GM18861 (cell line): ENCODE data around the gene DDX24.
A peak's percentile ranks its signal among the peaks of the same experiment; 100 is the strongest.

Experiments
- ATAC-seq: cut with Tn5 transposase; IDR thresholded peaks from one replicate; pipeline ENCODE4 v1.9.1; 2021; ENCODE audit not compliant: unreplicated experiment

Gene DDX24

DNA sequence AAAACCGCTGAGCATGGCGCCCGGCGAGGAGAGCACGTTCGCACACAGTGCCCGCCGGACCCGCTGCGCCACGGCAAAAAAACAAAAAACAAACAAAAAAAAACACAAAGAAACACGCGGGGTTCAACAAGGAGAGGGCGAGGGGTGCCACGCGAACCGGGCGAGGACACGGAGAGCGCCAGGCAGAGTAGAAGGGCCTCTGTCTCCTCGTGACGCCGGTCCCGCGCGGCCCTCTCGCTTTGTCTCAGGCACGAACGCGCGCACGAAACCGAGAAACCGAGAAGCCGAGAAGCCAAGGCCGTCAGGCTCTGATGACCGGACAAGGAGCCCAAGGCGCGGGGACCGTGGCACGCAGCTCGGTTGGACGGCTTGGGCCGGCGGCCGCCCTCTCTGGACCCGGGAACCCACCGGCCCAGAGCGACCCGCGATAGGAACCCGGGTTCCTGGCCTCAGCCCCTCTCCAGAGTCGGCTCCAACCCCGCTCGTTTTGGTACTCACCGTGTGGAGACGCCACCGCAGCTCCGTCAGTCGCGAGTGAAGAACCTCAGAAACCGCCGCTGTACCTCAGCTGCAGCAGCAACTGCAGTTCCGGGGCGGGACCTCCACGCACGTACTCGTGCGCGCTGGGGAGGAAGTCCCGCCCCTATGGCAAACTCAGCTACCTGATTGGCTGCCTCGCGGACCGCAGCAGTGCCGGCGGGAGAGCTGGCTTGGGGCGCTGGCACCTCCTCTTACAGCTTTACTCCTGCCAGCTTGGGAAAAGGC lies at the start of gene DDX24, which contains the start of gene IFI27L1:
Gene DDX24 (minus strand): TSS at position 582 of the 765 bp plus-strand sequence. CDS start 1,460 bp downstream, outside the sequence.
Gene IFI27L1 (plus strand): TSS at position 690 of the 765 bp plus-strand sequence. CDS start 15,628 bp downstream, outside the sequence.
- peak; percentile 97 for ATAC-seq

DNA sequence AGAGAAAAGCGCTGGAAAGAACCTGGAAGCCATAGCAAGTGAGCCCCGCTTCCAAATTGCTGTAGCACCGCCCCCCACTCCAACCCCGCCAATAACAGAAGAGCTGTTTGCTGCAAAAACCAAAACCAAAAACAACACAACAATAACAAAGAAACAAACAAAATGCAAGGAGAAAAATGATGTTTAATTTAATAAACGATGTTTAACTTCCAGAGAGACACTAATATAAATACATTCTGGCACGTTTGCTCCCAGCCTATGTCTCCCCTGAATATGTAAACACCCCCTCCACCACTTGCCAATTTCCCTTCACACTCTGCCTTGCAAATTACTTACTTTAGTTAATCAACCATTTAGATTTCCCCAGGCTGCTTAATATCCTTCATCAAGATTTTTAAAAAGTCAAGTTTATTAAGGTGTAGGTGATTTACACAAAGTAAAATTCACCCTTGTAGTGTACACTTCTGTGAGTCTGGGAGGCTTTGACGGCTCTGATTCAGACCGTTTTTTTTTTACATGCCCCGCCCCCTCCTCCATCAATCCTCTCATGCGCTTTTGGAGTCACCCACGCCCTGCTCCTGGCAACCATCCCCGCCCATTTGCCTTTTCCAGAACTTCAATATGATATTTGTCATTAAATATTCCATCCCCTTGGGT lies 48.9 kb upstream of the DDX24 start:
- ATAC-seq: no peak

- peak; percentile 80 for ATAC-seq
Observed at GRCh38 chr14:94129111-94129757, 48.2 kb upstream of the DDX24 start, which contains the start of gene IFI27L2. IFI27L2 (minus strand) TSS chr14:94129604; CDS start chr14:94129564, 40 bp downstream.

- ATAC-seq: no peak
Observed at GRCh38 chr14:94128216-94128839, 47.3 kb upstream of the DDX24 start.

DNA sequence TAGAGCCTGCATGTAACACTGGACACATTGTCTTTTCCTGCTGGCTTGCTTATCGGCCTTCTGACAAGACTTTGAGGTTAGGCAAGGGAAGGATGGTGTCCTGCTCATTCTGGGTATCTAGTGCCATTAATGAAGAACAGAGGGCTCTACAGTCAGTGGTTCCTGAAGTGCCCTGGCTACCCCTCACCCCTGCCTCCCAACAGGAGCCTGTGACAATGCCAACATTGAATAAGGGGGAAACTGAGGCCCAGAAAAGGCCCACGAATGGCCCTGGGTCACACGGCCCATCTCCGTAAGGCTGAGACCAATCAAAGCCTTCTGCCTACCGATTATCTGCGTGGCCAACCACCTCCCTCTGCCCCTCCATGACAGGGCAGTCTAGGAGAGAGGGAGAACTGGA lies 46.3 kb upstream of the DDX24 start:
- no peak for ATAC-seq

DNA sequence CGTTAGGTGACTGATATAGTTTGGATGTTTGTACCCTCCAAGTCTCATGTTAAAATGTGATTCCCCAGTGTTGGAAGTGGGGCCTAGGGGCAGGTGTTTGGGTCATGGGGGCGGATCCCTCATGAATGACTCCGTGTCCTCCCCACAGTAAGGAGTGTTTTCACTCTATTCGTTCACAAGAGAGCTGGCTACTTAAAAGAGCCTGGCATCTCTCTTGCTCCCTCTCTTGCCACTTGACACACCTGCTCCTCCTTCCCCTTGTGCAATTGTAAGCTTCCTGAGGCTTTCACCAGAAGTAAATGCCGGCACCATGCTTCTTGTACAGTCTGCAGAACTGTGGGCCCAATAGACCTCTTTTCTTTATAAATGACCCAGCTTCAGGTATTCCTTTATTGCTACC lies 45.8 kb upstream of the DDX24 start:
- no peak for ATAC-seq

DNA sequence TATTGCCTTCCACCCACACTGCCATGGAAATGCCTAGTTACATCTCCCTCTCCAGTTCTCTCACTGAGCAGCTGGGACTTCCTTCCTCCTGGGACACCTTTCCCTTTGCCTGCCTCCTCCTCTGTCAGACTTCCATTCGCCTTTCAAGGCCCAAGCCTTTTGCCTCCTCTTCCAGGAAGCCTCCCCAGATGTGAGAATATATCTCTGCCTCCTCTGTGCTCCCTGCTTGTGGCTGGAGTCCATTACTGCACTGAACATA lies 45.3 kb upstream of the DDX24 start:
- no peak for ATAC-seq

GRCh38 chr14:94125659-94126418 lies 44.8 kb upstream of the DDX24 start:
- no peak for ATAC-seq

DNA sequence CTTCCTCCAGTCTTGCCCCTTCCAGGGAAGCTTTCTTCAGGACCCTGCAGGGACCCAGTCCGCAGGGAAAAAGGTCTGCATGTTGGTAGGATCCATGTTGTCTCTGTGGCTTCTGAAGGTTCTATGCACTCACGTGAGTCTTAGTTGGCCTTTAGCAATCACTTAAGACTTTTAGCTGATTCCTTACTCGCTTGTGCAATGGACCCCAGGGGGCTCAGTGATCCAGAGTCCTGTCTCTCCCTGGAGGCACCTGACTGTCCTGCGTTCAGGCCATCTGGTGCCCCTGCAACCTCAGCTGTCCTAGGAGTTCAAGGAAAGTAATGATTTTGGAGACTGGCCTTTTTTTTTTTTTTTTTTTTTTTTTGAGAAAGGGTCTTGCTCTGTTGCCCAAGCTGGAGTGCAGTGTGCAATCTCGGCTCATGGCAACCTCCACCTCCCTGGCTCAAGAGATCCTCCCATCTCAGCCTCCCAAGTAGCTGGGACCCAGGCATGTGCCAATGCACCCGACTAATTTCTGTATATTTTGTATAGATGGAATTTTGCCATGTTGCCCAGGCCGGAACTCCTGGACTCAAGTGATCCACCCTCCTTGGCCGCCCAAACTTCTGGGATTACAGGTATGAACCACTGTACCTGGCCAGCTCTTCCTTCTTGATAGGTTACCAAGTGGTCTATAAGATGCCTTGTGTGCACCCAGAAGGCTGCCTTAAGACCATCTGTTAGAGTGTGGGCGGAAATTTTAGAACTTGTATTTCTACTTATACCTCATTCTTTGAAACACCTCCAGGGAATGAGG lies 43.8 kb upstream of the DDX24 start:
- no peak for ATAC-seq

DNA sequence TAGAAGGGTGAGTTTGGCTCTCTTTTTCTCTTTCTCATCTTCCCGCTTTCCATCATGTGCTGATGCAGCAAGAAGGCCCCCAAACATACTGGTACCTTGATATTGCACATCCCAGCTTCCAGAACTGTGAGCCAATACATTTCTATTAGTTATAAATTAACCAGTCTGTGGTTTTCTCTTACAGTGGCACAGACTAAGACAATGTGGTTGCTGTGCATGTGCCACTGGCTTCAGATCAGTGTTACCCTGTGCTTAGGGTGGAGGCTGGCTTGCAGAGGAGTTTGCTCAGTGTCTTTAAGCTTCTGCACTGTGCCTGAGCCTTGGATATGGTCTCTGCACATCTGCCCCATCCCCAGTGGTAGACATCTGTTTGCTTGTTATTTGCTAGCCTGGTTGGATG lies 42.9 kb upstream of the DDX24 start:
- no peak for ATAC-seq

DNA sequence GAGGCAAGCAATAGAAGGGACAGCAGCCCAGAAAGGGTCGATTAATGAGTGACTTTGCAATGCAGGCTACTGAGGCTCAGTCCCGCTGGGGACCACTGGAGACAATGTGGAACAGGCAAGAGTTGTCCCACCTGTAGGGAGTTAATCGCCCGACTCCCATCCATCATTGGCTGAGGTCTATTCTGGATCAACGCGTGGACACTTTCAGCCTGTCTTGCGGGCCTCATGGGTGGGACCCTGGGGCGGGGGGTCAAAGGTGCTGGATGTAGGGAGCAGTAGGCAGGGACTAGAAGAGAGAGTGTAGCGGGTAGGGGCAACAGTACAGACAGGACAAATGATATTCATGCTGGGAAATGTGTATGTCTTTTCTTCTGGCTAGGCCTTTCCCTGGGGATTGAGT lies 42.3 kb upstream of the DDX24 start:
- ATAC-seq: no peak

- no peak for ATAC-seq
Observed at GRCh38 chr14:94122438-94122837, 41.4 kb upstream of the DDX24 start.

- no peak for ATAC-seq
Observed at GRCh38 chr14:94121485-94121884, 40.5 kb upstream of the DDX24 start.

DNA sequence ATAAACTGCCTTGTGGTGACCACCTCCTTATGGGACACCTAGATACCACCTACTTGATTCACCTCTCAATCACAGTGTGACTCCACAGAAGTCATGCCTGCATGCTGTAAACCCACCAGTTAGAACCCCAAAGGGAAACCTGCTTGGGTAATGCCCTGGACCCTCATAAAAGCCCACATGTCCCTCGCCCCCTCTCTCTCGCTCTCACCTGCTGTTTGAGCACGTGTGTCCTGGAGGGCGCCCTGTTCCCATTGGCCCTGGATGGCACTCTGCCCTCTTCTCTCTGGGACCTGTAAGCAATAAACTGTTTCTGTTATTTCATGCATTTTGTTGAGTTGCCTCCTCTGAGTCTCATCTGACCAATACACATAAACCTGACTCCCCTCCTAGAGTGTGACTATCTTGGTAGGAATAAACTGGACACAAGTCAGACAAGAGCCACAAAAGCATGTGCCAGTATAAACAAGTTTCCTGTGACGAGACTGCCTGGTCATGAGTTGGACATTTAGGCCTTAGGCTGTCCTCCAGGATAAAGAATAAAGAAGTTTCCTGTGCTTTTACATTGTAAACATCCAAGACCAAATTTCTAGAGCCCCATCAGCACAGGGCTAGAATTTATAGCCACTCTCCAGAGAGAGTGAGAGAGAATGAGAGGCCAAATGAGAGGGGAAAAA lies 39.8 kb upstream of the DDX24 start:
- no peak for ATAC-seq

GRCh38 chr14:94119071-94119470 lies 38.1 kb upstream of the DDX24 start:
- no peak for ATAC-seq

DNA sequence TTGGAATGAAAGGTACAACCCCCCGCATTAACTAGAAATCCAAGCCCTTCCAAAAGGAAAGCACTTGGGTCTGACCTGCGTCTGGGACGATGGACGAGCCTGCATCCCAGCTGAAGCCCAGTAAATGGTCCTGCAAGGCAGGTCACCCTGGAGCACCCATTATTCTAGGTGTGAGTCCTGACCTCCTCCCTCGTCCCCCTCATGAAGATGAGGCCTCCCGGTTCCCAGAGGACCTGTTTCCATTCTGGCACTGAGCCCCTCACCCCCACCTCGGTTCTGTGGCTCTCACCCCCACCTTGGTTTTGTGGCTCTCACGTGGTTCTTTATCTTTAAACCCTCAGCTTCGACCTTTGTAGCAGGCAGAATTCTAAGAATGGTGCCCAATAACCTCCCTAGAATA lies 36.9 kb upstream of the DDX24 start:
- no peak for ATAC-seq

DNA sequence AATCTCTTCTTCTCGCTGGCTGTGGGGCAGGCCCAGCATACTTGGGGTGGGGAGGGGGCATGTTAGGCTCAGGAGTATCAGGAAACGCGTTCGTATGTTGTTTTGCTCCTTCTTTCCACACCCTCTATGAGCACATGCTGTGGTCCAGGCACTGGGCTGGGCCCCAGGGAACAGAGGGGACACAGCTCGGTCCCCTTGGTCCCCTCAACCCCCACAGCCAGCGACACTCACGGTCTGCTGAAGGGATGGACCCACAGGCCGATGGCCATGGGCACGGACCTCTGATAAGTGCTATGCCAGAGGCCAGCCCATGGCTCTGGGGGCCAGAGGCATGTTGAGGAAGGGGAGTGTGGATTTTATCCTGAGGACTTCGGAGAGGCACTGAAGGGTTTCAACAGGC lies 35.7 kb upstream of the DDX24 start:
- ATAC-seq: no peak

DNA sequence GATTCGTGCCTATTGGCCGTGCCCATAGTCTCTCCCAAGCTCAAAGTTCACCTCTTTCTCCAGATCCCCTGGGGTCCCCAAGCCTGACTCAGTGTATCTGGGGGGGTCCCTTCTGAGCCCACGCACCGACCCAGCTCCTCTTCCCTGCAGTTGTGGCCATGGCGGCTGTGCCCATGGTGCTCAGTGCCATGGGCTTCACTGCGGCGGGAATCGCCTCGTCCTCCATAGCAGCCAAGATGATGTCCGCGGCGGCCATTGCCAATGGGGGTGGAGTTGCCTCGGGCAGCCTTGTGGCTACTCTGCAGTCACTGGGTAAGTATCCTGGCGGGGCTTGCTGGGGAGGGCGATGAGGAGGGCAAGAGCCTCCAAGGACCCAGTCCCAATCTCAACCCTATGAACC lies 34.6 kb upstream of the DDX24 start:
- no peak for ATAC-seq

DNA sequence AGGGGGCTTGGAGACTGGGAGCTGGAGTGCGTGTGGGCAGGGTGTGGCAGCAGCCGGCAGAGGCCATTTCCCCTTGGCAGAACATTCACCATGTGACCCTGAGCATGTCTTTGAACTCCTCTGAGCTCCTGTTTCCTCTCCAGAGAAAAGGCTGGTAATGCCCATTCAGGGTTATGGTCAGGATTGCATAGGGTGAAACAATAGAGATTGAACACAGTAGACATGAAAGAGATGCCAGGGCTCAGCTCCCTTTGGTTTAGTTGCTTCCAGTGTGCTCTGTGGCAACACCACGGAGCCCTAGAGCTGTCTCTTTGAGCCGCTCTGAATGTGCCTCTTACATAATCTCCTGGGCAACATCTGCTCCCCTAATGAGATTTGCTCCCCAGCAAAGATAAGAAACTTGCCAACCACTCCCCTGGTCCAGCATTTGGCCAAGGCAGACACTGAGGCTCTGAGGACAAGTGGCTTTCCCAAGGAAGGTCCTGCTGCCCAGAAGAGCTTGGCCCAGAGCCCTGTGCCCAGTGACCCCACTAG lies 34.1 kb upstream of the DDX24 start:
- no peak for ATAC-seq
